WTC11 (cell line): ENCODE data around the gene TRIM65. TPM values are rescaled to one million over a fixed set of nuclear protein-coding genes. Genes with fewer than 3 reads are reported as not detected.

Source experiments
- ATAC-seq: fragments of 200-7000 bp; cut with Tn5 transposase; 2 replicates; pipeline ENCODE4 v1.10.0; 2021; ENCODE audit warnings: mild to moderate bottlenecking, moderate library complexity
- CTCF ChIA-PET: fragments of 300-600 bp; sonication (Branson Sonifier 250); formaldehyde crosslinking; loops from one replicate; lab custom pipeline; 2021; ENCODE audit warnings: antibody characterized with exemption; lab: Charles Lee
- POLR2A ChIA-PET: fragments of 350-600 bp; sonication (Branson Sonifier 250); formaldehyde crosslinking; loops from one replicate; lab custom pipeline; 2021; ENCODE audit warnings: antibody characterized with exemption; lab: Charles Lee
- DNase-seq: peaks from one replicate; pipeline ENCODE4 v3.0.0; 2021; ENCODE audit warnings: low spot score
- H3K27ac Mint-ChIP-seq: 2 replicates; pipeline ENCODE4 v1.8.0; 2021; ENCODE audit warnings: mixed read lengths
- H3K27me3 Mint-ChIP-seq: 2 replicates; pipeline ENCODE4 v1.8.0; 2021; ENCODE audit warnings: low read depth, mild to moderate bottlenecking, moderate library complexity, mixed read lengths
- H3K36me3 Mint-ChIP-seq: 2 replicates; pipeline ENCODE4 v1.8.0; 2021; ENCODE audit warnings: mixed read lengths
- H3K4me1 Mint-ChIP-seq: 2 replicates; pipeline ENCODE4 v1.8.0; 2022; ENCODE audit warnings: mixed read lengths
- H3K4me3 Mint-ChIP-seq: 2 replicates; pipeline ENCODE4 v1.8.0; 2021; ENCODE audit warnings: mild to moderate bottlenecking, moderate library complexity, mixed read lengths
- H3K9me3 Mint-ChIP-seq: 2 replicates; pipeline ENCODE4 v1.8.0; 2021; ENCODE audit warnings: mixed read lengths
- ATF6 ChIP-seq: sonication (generic); formaldehyde crosslinking; IDR thresholded peaks from 2 replicates; pipeline ENCODE4 v1.8.1; 2023; ENCODE audit warnings: mild to moderate bottlenecking, missing genetic modification reagents
- CREB1 ChIP-seq: sonication (generic); formaldehyde crosslinking; IDR thresholded peaks from 2 replicates; pipeline ENCODE4 v1.8.0; 2023; ENCODE audit warnings: mild to moderate bottlenecking, missing genetic modification reagents
- ESRRA ChIP-seq: sonication (generic); formaldehyde crosslinking; IDR thresholded peaks from 2 replicates; pipeline ENCODE4 v1.8.1; 2022; ENCODE audit warnings: mild to moderate bottlenecking, missing genetic modification reagents, borderline replicate concordance
- FOXJ3 ChIP-seq: sonication (generic); formaldehyde crosslinking; IDR thresholded peaks from 2 replicates; pipeline ENCODE4 v1.9.0; 2021; ENCODE audit warnings: missing genetic modification reagents, mild to moderate bottlenecking, borderline replicate concordance
- JUN ChIP-seq: sonication (generic); formaldehyde crosslinking; IDR thresholded peaks from 2 replicates; pipeline ENCODE4 v1.8.0; 2023; ENCODE audit warnings: mild to moderate bottlenecking, missing genetic modification reagents
- MYBL2 ChIP-seq: sonication (generic); formaldehyde crosslinking; IDR thresholded peaks from 2 replicates; pipeline ENCODE4 v1.8.1; 2023; ENCODE audit warnings: mild to moderate bottlenecking, moderate library complexity, missing genetic modification reagents
- NFYB ChIP-seq: sonication (generic); formaldehyde crosslinking; conservative IDR thresholded peaks from 2 replicates; pipeline ENCODE4 v1.8.0; 2022; ENCODE audit warnings: low read depth, missing genetic modification reagents
- ZNF121 ChIP-seq: sonication (generic); formaldehyde crosslinking; IDR thresholded peaks from 2 replicates; pipeline ENCODE4 v1.8.0; 2023; ENCODE audit warnings: missing genetic modification reagents
- ZNF219 ChIP-seq: sonication (generic); formaldehyde crosslinking; IDR thresholded peaks from 2 replicates; pipeline ENCODE4 v1.8.0; 2023; ENCODE audit warnings: missing genetic modification reagents, mild to moderate bottlenecking, borderline replicate concordance
- ZNF317 ChIP-seq: sonication (generic); formaldehyde crosslinking; IDR thresholded peaks from 2 replicates; pipeline ENCODE4 v1.8.1; 2023; ENCODE audit warnings: low read depth, mild to moderate bottlenecking, moderate library complexity, missing genetic modification reagents, borderline replicate concordance
- ZNF396 ChIP-seq: fragments of 250-450 bp; sonication (Bioruptor Pico); IDR thresholded peaks from 2 replicates; pipeline ENCODE4 v1.8.0; 2021; ENCODE audit warnings: mild to moderate bottlenecking, moderate library complexity, borderline replicate concordance
- ZNF671 ChIP-seq: fragments of 250-450 bp; sonication (Bioruptor Pico); IDR thresholded peaks from 2 replicates; pipeline ENCODE4 v1.8.0; 2021; ENCODE audit warnings: mild to moderate bottlenecking
- total RNA-seq: library from RNA; stranded (reverse); gene quantifications from 3 replicates; pipeline ENCODE4 v1.2.3, GENCODE V29; 2021
- TF ChIP-seq, protein P1 (sequence below): sonication (generic); formaldehyde crosslinking; IDR thresholded peaks from 2 replicates; pipeline ENCODE4 v1.8.1; 2022; ENCODE audit warnings: missing genetic modification reagents, borderline replicate concordance
- TF ChIP-seq, protein P2 (sequence below): sonication (generic); formaldehyde crosslinking; IDR thresholded peaks from 2 replicates; pipeline ENCODE4 v1.8.1; 2023; ENCODE audit warnings: mild to moderate bottlenecking, missing genetic modification reagents
- TF ChIP-seq, protein P3 (sequence below): sonication (generic); formaldehyde crosslinking; IDR thresholded peaks from 2 replicates; pipeline ENCODE4 v1.8.1; 2023; ENCODE audit warnings: mild to moderate bottlenecking, missing genetic modification reagents, moderate library complexity
- TF ChIP-seq, protein P4 (sequence below): sonication (generic); formaldehyde crosslinking; IDR thresholded peaks from 2 replicates; pipeline ENCODE4 v1.8.0; 2022; ENCODE audit warnings: mild to moderate bottlenecking, missing genetic modification reagents

TRIM65 gene
- total RNA-seq, 1 experiment from 2014 or later, result 56.4 TPM

- ChIA-PET POLR2A (no interaction called here), CTCF (interaction anchor here (0.8 to 1.9 kb wide), 5 partner anchors 15 to 115 kb away, joined by 3 to 5 read pairs (median 3); no protein-coding TSS in a partner anchor)
- Mint-ChIP-seq H3K4me1 (peaks cover 19% of the 10 kb centered on the region), H3K27ac (no peak overlapping the region), H3K9me3 (no peaks in the 10 kb centered on the region), H3K36me3 (peaks cover 16% of the 10 kb centered on the region), H3K27me3 (no peaks in the 10 kb centered on the region), H3K4me3 (no peak overlapping the region)
- TF ChIP-seq CREB1, result no peak
- ATAC-seq, result no peak
- DNase-seq, result no peak
Observed at GRCh38 chr17:75899353-75899752, 2.6 kb upstream of the TRIM65 start.

GRCh38 chr17:75898791-75899190 lies 2.0 kb upstream of the TRIM65 start:
- H3K4me3 Mint-ChIP-seq, result no peak overlapping the region
- H3K27ac Mint-ChIP-seq, result peak overlapping the region; percentile 70; the same call in 1 of the 2 replicates
- POLR2A ChIA-PET, result interaction anchor here (2.0 kb wide), 1 partner anchor 43 kb away, joined by 6 read pairs; the partner anchor contains the start of gene WBP2

More at GRCh38 chr17:75898791-75899190, 2.0 kb upstream of the TRIM65 start:
- DNase-seq (no peak), ATAC-seq (no peak)
- Mint-ChIP-seq H3K4me1 (peaks cover 24% of the 10 kb centered on the region), H3K27me3 (no peaks in the 10 kb centered on the region), H3K36me3 (peaks cover 16% of the 10 kb centered on the region), H3K9me3 (no peaks in the 10 kb centered on the region)
- CTCF ChIA-PET, result interaction anchor here (0.6 to 7.5 kb wide), 6 partner anchors 12 to 381 kb away, joined by 3 to 71 read pairs (median 4); partner anchors contain the start of gene TRIM47
- TF ChIP-seq JUN (CRISPR knock-in tag) (no peak), ESRRA (CRISPR knock-in tag) (no peak), ZNF671 (no peak), ATF6 (CRISPR knock-in tag) (no peak), ZNF396 (CRISPR knock-in tag) (no peak), ZNF317 (no peak), NFYB (CRISPR knock-in tag) (no peak), FOXJ3 (CRISPR knock-in tag) (no peak), MYBL2 (CRISPR knock-in tag) (no peak), ZNF219 (CRISPR knock-in tag) (no peak), ZNF121 (CRISPR knock-in tag) (no peak)
- TF ChIP-seq, protein P1, sequence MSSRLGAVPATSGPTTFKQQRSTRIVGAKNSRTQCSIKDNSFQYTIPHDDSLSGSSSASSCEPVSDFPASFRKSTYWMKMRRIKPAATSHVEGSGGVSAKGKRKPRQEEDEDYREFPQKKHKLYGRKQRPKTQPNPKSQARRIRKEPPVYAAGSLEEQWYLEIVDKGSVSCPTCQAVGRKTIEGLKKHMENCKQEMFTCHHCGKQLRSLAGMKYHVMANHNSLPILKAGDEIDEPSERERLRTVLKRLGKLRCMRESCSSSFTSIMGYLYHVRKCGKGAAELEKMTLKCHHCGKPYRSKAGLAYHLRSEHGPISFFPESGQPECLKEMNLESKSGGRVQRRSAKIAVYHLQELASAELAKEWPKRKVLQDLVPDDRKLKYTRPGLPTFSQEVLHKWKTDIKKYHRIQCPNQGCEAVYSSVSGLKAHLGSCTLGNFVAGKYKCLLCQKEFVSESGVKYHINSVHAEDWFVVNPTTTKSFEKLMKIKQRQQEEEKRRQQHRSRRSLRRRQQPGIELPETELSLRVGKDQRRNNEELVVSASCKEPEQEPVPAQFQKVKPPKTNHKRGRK (CRISPR knock-in tag), result no peak
- TF ChIP-seq, protein P2, sequence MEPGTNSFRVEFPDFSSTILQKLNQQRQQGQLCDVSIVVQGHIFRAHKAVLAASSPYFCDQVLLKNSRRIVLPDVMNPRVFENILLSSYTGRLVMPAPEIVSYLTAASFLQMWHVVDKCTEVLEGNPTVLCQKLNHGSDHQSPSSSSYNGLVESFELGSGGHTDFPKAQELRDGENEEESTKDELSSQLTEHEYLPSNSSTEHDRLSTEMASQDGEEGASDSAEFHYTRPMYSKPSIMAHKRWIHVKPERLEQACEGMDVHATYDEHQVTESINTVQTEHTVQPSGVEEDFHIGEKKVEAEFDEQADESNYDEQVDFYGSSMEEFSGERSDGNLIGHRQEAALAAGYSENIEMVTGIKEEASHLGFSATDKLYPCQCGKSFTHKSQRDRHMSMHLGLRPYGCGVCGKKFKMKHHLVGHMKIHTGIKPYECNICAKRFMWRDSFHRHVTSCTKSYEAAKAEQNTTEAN, result no peak
- TF ChIP-seq, protein P3, sequence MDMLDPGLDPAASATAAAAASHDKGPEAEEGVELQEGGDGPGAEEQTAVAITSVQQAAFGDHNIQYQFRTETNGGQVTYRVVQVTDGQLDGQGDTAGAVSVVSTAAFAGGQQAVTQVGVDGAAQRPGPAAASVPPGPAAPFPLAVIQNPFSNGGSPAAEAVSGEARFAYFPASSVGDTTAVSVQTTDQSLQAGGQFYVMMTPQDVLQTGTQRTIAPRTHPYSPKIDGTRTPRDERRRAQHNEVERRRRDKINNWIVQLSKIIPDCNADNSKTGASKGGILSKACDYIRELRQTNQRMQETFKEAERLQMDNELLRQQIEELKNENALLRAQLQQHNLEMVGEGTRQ (CRISPR knock-in tag), result no peak
- TF ChIP-seq, protein P4, sequence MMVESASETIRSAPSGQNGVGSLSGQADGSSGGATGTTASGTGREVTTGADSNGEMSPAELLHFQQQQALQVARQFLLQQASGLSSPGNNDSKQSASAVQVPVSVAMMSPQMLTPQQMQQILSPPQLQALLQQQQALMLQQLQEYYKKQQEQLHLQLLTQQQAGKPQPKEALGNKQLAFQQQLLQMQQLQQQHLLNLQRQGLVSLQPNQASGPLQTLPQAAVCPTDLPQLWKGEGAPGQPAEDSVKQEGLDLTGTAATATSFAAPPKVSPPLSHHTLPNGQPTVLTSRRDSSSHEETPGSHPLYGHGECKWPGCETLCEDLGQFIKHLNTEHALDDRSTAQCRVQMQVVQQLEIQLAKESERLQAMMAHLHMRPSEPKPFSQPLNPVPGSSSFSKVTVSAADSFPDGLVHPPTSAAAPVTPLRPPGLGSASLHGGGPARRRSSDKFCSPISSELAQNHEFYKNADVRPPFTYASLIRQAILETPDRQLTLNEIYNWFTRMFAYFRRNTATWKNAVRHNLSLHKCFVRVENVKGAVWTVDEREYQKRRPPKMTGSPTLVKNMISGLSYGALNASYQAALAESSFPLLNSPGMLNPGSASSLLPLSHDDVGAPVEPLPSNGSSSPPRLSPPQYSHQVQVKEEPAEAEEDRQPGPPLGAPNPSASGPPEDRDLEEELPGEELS (CRISPR knock-in tag), result no peak
